GM18870 (cell line): Measurements from ENCODE around the gene SNAPIN.
A peak's percentile ranks its signal among the peaks of the same experiment; 100 is the strongest.
"Not testable (repeated sequence)": the region's sequence is repeated elsewhere in the genome, so short reads cannot be mapped to it uniquely, and the experiment has no call there.

ENCODE experiments used
- ATAC-seq: cut with Tn5 transposase; IDR thresholded peaks from one replicate; pipeline ENCODE4 v1.9.1; 2021; ENCODE audit warnings: moderate library complexity; ENCODE audit not compliant: unreplicated experiment

SNAPIN gene

DNA sequence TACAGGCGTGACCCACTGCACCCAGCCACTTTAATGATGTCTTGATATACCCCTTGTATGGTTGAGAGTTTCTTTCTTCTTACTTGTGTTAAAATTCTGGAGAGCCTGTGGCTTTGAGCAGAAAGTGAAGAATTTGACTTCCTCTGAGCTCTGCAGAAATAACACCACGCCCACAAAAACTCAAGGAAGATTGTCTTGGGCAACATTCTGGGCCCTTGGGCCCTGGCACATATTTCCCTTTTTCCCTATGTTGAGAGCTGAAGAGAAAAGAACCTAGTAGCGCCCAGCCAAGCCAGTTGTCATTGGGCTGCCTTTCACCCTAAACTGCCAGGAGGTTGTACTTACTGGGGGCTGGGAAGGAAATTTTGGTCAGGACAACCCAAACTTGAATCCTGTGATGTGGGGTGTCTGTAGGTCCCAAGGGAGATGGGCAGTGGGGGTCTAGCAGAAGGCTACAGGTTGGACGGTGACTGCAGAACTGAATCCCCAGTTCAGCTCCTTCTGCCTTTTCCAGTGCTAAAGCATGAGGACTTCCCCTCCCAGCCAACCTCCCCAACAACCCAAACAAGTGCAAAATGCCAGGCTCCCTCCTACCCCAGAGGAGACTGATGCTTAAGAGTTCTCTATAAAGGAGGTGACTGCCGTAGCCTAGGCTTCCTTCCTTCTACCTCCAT, 11.7 kb upstream of the SNAPIN start:
- no peak for ATAC-seq

DNA sequence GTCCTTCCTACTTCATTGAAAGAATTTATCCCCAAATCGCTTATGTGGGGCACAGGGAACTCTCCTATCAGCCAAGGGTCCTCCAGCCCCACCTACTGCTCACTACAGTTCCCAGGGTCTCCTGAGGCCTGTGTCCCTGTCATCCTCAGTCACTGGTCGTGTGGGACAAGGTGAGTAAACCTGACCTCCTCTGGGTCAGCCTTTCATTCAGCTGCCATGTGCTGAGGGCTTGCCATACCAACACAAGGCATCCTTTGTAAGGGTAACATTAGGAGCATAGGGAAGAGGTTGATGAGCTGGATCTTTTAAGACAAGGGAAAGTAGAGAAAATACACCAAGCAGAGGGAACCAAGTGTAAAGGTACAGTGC, 11.2 kb upstream of the SNAPIN start:
- no peak for ATAC-seq

DNA sequence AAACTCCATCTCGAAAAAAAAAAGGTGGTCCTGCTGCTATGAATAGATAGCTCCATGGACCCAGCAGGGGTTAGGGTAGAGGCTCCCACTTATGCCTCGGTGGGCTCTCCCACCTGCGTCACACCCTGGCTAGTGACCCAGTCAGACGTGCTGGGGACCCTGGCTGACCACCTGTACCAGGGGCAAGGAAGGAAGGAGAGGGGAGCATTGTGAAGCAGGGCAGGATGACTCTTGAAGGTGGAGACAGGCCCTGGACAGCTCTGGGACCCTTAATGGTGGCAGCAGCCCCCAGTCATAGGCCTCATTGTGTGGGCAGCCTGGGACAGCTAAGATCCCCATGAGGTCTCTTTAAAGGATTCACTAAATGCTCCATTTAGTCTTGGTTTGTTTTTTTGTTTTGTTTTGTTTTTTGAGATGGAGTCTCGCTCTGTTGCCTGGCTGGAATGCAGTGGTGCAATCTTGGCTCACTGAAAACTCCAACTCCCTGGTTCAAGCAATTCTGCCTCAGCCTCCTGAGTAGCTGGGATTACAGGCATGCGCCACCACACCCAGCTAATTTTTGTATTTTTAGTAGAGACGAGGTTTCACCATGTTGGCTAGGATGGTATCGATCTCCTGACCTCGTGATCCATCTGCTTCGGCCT, 10.4 kb upstream of the SNAPIN start:
- no peak for ATAC-seq

DNA sequence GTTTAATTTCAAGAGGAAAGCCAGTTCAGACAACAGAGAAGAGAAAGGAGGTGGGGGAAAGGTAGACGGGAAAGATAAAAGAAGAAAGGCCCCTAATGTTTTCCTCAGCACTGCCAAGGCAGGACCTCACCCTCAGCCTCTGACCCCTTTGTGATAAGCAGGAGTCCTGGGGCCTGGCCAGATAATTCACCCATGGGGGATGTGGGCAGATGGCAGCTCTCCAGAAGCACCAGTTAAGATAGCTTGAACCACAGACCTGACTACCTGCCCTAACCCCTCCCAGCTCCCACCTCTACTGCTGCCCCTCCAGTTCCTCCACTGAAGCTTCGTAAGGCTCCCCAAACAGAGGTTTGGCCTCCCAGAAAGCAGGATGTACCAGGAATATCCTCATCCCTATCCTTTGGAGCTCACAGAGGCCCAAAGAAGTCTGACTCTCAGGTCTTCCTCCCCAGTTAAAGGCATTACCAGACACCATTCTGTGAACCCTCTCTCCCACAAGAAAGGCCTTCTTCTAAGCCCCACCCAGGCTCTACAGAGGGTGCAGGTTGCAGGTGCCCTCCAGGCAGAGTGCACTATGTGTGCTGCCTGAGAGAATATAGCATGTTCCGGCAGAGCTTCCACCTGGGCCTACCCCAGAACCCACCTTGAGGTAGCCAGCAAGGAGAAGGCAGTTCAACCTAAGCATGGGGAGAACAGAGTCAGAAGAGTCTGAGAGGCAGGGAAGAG, 9.2 kb upstream of the SNAPIN start:
- no peak for ATAC-seq

DNA sequence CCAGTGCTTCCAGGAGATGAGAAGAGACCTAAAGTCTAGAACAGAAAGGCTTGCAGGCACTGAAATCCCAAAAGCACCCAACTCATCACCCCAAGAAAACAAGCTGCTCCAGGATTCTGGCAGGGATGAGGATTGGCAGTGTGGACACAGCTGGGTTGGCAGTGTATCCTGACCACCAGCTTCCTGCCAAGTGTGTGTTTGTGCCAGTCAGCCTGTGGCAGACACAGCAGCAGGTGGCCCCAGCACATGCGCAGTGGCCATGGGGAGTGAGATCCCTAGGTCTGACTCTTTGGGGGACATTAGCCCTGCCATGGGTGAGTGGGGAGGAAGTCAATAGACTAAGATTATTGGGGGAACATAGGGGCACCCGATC, 8.7 kb upstream of the SNAPIN start:
- ATAC-seq = no peak

DNA sequence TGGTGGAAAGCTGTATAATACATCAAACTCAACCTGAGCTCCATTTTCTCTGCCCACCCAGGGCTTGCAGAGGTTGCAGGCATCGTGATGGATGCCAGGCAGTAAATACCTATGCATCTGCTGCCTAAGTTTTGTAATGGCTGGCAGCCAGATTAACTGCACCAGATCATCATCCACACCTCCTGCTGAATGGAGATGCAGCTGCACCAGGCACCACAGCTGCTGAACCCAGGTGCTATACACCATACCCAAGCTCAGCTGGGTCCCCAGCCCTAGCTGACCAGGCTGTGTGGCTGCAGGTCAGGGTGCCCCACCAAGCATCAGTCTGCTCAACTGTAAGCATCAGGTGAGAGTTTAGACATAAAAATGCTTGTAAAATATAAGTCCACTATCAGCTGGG, 6.7 kb upstream of the SNAPIN start:
- no peak for ATAC-seq

DNA sequence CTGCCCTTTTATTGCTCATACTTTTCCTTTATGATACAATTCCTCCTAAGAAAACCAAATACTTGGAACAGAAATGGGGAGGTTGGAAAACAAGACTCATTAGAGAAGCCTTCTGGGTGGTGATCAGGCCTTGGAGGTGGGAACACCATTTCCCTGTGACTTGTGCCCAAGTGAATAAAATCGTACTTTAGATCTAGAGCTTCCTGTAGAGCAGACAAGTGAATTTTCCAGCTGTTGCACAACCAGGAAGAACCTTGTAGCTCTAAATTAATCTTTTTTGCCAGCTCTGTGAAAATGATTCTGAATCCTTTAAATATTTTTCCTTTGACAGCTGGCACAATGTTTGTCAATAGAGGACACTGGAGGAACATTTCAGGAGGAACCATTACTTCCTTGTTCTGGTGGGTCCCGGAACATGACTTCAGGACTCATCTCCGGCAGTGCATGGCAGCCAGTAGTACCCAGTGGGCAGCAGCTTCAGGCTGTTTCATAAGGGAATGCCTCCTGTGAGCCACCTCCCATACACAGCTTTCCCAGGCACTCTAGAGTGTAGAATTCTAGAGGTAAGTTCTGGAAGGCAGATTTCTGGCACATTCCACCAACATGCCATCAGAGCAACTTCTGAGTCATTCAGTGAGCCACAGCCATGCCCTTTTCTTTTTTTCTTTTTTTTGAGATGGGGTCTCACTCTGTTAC, 5.5 kb upstream of the SNAPIN start:
- no peak for ATAC-seq

DNA sequence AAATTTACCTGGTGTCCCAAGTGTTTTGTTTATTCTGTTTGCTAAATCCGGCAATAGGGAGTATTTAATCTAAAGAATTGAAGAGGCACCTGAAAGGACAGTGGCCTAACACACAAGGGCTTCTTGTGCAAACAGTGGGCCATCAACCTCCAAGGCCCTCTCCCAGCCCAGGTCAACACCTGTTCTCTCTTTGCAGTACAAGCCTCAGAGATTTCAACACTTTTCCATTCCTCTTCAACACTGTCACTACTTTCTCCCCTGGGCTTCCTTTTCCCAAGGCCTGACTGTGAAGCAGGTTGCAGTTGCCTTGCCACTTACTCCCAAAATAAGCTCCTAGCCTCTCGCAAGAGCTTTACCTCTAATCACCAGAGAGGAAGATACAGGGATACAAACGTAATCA, 3.2 kb upstream of the SNAPIN start:
- ATAC-seq = no peak

DNA sequence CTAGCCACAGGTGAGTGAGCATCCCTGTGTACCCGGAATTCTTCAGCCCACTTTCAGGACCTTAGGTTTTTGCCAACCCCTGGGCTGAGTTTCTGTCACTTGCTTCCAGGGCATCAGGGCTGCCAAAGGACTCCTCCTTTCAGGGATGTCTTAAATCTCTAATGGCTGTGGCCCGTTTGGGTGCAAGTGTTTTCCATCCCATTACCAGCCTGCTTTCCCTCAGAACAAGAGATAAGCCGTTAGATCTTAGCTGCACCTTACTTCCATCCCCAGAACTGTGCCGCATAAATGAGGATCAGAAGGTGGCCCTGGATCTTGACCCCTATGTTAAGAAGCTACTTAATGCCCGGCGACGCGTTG, 652 bp downstream of the SNAPIN start:
- no peak for ATAC-seq

DNA sequence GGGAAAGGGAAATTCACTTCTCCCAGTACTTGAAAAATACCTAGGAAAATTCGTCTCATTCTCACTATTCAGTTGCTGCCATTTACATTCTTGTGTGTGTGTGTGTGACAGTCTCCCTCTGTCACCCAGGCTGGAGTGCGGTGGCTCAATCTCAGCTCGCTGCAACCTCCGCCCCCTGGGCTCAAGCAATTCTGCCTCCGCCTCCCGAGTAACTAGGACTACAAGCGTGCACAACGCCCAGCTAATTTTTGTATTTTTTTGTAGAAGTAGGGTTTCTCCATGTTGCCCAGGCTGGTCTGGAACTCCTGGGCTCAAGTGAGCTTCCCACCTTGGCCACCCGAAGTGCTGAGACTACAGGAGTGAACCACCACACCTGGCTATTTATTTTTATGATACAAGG, 1.2 kb downstream of the SNAPIN start:
- no peak for ATAC-seq

DNA sequence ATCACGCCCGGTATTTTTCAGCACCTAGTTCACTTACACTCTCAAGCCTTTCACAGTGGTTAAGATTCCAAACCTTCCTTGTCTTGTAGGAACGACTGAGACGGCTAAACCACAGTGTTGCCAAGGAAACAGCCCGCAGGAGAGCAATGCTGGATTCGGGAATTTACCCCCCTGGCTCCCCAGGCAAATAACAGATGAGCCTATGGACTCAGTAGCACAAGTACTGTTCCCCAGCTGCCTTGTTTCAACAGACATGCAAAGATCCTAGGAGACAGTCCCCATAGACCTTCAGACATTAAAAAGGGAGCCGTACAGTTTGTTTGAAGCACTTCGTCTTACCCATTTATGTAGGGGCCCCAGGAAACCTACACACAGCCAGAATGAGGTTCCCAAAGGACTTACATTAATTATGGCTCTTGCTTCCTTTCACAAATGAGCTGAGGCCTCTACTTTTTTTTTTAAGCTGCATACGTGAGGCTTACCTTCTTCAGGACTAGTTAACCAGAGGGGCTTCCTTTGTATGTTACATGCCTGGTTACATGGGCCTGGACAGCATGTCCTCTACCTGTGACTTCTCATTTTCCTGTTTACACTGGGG, 2.7 kb downstream of the SNAPIN start:
- no peak for ATAC-seq

DNA sequence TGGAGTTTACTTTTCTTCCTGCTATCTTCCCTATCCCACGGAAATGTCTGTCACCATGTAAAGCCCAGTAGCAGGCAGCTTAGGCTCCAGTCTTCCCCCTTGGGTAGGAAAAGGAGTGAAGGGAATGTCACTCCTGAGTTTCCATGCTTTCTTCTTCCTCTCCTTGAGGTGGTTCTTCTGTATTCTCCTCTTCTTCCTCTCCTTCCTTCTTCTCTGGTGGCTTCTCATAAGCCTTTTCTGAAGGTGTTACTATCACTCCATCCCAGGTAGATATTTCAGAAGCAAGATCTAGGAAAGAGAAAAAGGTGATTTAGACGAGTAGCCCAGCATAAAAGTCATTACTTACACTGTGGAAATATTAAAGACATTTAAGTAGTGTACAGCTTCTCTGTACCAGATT, 3.8 kb downstream of the SNAPIN start:
- ATAC-seq = no peak

DNA sequence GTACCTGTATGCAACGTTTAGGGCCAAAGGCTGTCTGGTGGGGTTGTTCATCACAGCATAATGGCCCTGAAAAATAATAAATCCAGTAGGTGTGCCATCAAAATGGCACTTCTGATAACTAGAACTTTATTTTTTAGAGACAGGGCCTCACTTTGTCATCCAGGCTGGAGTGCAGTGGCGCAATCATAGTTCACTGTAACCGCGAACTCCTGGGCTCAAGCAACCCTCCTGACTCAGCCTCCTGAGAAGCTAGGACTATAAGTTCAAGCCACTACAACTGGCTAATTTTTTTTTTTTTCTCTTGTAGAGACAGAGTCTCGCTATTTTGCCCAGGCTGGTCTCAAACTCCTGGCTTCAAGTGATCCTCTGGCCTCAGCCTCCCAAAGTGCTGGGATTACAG, 4.7 kb downstream of the SNAPIN start:
- ATAC-seq = no peak

DNA sequence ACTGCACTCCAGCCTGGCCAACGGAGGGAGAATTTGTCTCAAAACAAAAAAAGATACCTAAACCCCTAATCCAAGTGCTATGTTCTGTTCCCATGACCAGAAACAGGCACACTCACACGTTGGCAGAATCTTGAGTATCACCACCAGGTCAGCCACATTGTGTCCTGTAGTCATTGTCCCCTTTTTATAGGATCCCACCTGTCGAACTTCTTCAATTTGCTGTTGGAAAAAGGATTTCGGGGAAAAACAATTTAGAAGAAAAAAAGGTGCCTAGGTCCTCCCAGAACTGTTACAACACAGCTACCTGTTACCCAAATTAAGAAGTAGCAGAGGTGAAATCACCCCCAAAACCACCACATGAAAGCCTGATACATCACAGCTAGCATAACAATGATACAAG, 8.9 kb downstream of the SNAPIN start:
- ATAC-seq = no peak

DNA sequence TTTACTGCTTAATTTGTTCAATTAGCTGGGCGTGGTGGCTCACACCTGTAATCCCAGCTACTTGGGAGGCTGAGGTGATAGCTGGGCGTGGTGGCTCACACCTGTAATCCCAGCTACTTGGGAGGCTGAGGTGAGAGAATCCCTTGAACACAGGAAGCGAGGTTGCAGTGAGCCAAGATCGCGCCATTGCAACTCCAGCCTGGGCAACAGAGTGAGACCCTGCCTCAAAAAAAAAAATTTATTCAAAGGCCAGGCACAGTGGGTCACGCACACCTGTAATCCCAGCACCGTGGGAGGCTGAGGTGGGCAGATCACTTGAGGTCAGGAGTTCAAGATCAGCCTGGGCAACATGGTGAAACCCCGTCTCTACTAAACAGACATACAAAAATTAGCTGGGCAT, 10.2 kb downstream of the SNAPIN start:
- not testable (repeated sequence) for ATAC-seq

DNA sequence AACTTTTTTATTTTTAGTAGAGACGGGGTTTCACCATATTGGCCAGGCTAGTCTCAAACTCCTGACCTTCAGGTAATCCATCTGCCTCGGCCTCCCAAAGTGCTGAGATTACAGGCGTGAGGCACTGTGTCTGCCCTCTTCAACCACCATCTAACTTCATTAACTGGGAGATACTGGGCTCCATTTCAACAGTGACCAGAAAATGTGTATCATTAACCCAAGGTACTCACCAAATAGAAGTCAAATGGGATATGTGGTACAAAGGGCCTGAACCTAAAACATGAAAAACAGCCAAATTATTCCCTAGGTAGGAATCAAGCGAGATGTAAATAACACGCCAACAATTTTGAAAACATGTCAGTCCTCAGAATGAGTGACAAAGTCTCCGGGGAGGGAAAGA, 11.1 kb downstream of the SNAPIN start:
- ATAC-seq = no peak

DNA sequence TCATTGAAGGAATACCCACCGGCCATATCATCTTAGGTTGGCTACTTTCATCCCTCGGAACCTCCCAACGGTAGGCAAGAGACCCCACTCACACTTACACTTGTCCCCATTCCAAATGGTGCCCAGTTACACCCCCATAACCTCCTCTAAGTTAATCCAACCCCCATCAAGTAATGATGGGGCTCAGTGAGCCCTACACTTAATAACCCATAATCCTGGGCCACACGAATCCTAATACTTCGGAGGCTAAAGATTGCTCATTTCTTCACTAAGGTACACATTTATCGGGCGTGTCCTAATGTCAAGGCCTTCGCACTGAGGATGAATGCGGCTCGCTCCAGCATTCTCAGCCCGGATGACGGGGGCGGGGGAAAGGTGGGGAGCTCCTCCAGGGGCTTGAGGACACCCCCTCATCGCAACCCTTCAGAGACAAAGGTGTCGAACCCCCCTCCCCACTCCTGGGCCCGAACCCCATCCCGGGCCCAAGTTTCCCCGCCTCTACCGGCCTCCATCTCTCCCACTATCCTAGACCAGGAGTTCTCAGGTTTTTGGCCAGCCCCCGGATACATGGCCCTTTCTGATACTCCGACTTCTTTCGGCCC, 11.9 kb downstream of the SNAPIN start:
- ATAC-seq = no peak

DNA sequence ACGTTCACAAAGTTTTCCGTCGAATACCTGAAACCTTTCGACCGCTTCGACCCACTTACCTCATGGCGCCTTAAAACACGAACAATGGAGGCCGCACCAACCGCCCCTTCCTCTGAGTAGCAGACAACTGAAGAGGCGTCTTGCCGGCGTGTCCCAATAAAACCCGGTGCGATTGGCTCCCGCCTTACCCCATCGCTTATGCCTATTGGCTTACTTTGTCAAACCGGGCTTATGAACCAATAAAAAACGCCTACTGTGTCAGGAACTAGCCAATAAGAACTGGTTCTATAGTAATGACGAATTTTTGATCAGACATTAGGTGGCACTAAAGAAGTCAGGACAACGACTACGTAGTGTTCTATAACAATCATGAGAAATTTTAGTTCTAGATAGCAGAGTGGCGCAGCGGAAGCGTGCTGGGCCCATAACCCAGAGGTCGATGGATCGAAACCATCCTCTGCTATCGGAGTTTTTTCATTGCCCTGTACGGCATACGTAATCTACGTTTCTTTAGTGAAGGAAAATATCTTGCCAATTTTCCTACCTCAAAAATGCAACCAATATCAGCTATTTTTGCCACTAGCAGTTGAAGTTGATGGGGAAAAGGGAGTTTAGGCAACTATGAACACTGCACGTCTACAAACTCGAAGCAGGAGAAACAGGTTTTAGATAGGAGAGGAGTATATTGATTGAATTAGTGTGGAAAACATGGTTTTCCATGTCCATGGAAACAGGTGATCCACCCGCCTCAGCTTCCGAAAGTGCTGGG, 12.5 kb downstream of the SNAPIN start, which contains the start of gene ILF2:
ILF2 (minus strand) TSS at position 135 of the 769 bp plus-strand sequence; CDS start at position 64, 71 bp downstream.
- ATAC-seq = peak; percentile 96

DNA sequence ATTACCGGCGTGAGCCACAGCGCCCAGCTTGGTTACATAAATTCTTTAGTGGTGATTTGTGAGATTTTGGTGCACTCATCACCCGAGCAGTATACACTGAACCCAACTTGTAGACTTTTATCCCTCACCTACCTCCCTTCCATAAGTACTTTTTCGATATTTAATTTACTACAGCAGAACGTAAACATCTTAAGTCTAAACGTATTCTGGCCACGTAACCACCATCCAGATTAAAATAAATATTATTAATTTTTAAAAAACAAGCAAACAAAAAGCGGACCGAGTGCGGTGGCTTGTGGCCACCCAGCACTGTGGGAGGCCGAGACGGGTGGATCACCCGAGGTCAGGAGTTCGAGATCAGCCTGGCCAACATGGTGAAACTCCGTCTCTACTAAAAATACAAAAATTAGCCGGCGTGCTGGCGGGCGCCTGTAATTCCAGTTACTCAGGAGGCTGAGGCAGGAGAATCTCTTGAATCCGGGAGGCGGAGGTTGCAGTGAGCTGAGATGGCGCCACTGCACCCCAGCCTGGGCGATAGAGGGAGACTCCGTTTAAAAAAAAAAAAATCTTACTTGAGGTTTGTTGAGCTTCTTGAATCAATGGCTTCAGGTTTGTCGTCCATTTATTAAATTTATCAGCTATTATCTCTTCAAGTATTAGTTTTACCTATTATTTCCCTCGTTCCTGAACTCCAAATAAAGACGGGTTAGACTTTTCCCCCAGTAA, 13.3 kb downstream of the SNAPIN start:
- ATAC-seq = not testable (repeated sequence)

DNA sequence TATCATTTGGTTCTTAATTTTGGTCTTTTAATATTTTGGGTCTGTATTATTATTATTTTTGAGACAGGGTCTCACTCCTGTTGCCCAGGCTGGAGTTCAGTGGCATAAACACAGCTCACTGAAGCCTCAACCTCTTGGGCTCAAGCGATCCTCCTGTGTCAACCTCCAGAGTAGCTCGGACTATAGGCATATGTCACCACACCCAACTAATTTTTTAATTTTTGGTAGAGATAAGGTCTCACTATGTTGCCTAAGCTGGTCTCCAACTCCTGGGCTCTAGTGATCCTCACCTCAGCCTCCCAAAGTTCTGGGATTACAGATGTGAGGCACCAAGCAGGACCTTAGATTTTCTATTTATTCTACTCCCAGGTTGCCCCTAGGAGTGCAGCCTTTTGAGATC, 15.0 kb downstream of the SNAPIN start:
- no peak for ATAC-seq
